HCT116 (cell line): ENCODE measurements around the gene F7. TPM values are rescaled to one million over a fixed set of nuclear protein-coding genes. Genes with fewer than 3 reads are reported as not detected.

ENCODE experiments used
- ATAC-seq: fragments of 200-7000 bp; cut with Tn5 transposase; 2 replicates; pipeline ENCODE4 v1.9.1; 2020; ENCODE audit warnings: mild to moderate bottlenecking, moderate library complexity
- BruUV-seq: library from RNA; stranded (reverse); fragments of 400-500 nt; replicated peaks from 2 replicates; lab custom pipeline; 2021; lab: Mats Ljungman, UMichigan
- CTCF ChIA-PET: fragments of 300-600 bp; sonication (Branson Sonifier 250); formaldehyde crosslinking; loops from one replicate; lab custom pipeline; 2021; ENCODE audit warnings: antibody characterized with exemption; lab: Charles Lee
- POLR2A ChIA-PET: fragments of 300-600, 350-600 bp; sonication (Branson Sonifier 250); formaldehyde crosslinking; loops from one replicate; lab custom pipeline; 2021; ENCODE audit warnings: antibody characterized with exemption; lab: Charles Lee
- RAD21 ChIA-PET, 2 experiments: fragments of 300-600 bp; sonication (Branson Sonifier 250); formaldehyde crosslinking; loops; one replicate each; lab custom pipeline; 2023; ENCODE audit warnings: low total read pairs in 2 of 2; ENCODE audit not compliant: uncharacterized antibody in 2 of 2, unreplicated experiment in 2 of 2, low non-redundant PET in 1 of 2; lab: Charles Lee
- DNase-seq: peaks from one replicate; pipeline ENCODE4 v3.0.0-alpha.2; 2010; ENCODE audit warnings: low read depth, low spot score
- H2AFZ ChIP-seq: fragments of 200-600 bp; shearing (Covaris generic), sonication (generic); 2 replicates; pipeline ENCODE4 v1.6.1; 2017; ENCODE audit warnings: low read depth, mixed run types, mixed read lengths, antibody characterized with exemption, low read length; ENCODE audit not compliant: poor library complexity, severe bottlenecking
- H3K27ac ChIP-seq: 2 replicates; pipeline ENCODE4 v1.5.1; 2012; ENCODE audit warnings: low read depth, low read length
- H3K27me3 ChIP-seq: fragments of 200-600 bp; sonication (generic); 2 replicates; pipeline ENCODE4 v1.6.1; 2016; ENCODE audit warnings: mixed run types, low read length, mixed read lengths; ENCODE audit not compliant: insufficient read depth
- H3K36me3 ChIP-seq, 2 experiments: fragments of 200-500 bp in 1 of 2; fragments of 200-600 bp in 1 of 2; sonication (Bioruptor generic) in 1 of 2; sonication (generic) in 1 of 2; 2 replicates each; pipeline versions ENCODE4 v1.5.1 to v1.6.1; 2014 to 2016; ENCODE audit warnings: low read length in 2 of 2, inconsistent platforms in 1 of 2, mixed read lengths in 1 of 2, mixed run types in 1 of 2; ENCODE audit not compliant: insufficient read depth in 2 of 2, control insufficient read depth in 1 of 2
- H3K4me1 ChIP-seq, 2 experiments: fragments of 200-600 bp in 1 of 2; sonication (generic) in 1 of 2; 2 replicates each; pipeline versions ENCODE4 v1.5.1 to v1.6.1; 2012 to 2017; ENCODE audit warnings: low read length in 2 of 2, inconsistent platforms in 1 of 2, mild to moderate bottlenecking in 1 of 2, mixed read lengths in 1 of 2, mixed run types in 1 of 2, moderate library complexity in 1 of 2; ENCODE audit not compliant: insufficient read depth in 2 of 2, control insufficient read depth in 1 of 2
- H3K4me2 ChIP-seq: fragments of 200-600 bp; sonication (generic); 2 replicates; pipeline ENCODE4 v1.6.1; 2017; ENCODE audit warnings: mixed run types, low read length, mixed read lengths
- H3K4me3 ChIP-seq, 2 experiments: fragments of 200-600 bp in 1 of 2; sonication (generic) in 1 of 2; replicated peaks in 1 of 2; 2 replicates each; pipeline ENCODE4 v1.5.1; 2011 to 2016; ENCODE audit warnings: low read length in 2 of 2, control low read depth in 1 of 2, low read depth in 1 of 2, mild to moderate bottlenecking in 1 of 2, mixed read lengths in 1 of 2, mixed run types in 1 of 2
- H3K79me2 ChIP-seq: fragments of 200-600 bp; sonication (generic); 2 replicates; pipeline ENCODE4 v1.6.1; 2017; ENCODE audit warnings: mild to moderate bottlenecking, mixed run types, low read length, moderate library complexity, mixed read lengths; ENCODE audit not compliant: insufficient read depth
- H3K9ac ChIP-seq: fragments of 200-600 bp; sonication (generic); 2 replicates; pipeline ENCODE4 v1.6.1; 2016; ENCODE audit warnings: low read length, mixed read lengths
- H3K9me2 ChIP-seq: fragments of 200-600 bp; sonication (generic), shearing (Covaris generic); 2 replicates; pipeline ENCODE4 v1.6.1; 2017; ENCODE audit warnings: mixed run types, mild to moderate bottlenecking, moderate library complexity; ENCODE audit not compliant: insufficient read depth
- H3K9me3 ChIP-seq, 2 experiments: fragments of 200-500 bp in 1 of 2; fragments of 200-600 bp in 1 of 2; sonication (Bioruptor generic) in 1 of 2; sonication (generic) in 1 of 2; 2 replicates each; pipeline ENCODE4 v1.6.1; 2014 to 2017; ENCODE audit warnings: low read length in 2 of 2, mixed read lengths in 2 of 2, inconsistent platforms in 1 of 2, low read depth in 1 of 2, mild to moderate bottlenecking in 1 of 2, mixed run types in 1 of 2, moderate library complexity in 1 of 2; ENCODE audit not compliant: control insufficient read depth in 1 of 2, insufficient read depth in 1 of 2
- H4K20me1 ChIP-seq: fragments of 200-600 bp; sonication (generic), shearing (Covaris generic); 2 replicates; pipeline ENCODE4 v1.6.1; 2017; ENCODE audit warnings: mixed run types, mild to moderate bottlenecking, moderate library complexity; ENCODE audit not compliant: insufficient read depth
- CBX3 ChIP-seq: IDR thresholded peaks from 2 replicates; pipeline ENCODE4 v1.6.1; 2012; ENCODE audit warnings: low read depth
- EGR1 ChIP-seq: IDR thresholded peaks from 2 replicates; pipeline ENCODE4 v1.6.1; 2012; ENCODE audit warnings: low read depth
- ELF1 ChIP-seq: IDR thresholded peaks from 2 replicates; pipeline ENCODE4 v1.6.1; 2012; ENCODE audit warnings: low read depth, borderline replicate concordance
- EZH2 ChIP-seq: fragments of 200-600 bp; sonication (generic); IDR thresholded peaks from 2 replicates; pipeline ENCODE4 v1.6.1; 2017; ENCODE audit warnings: antibody characterized with exemption, mixed run types
- EZH2phosphoT487 ChIP-seq: fragments of 200-600 bp; IDR thresholded peaks from 2 replicates; pipeline ENCODE4 v1.6.1; 2018; ENCODE audit warnings: antibody characterized with exemption, borderline replicate concordance
- FOSL1 ChIP-seq: IDR thresholded peaks from 2 replicates; pipeline ENCODE4 v1.6.1; 2012; ENCODE audit warnings: low read depth
- JUND ChIP-seq: IDR thresholded peaks from 2 replicates; pipeline ENCODE4 v1.6.1; 2012
- RAD21 ChIP-seq: IDR thresholded peaks from 2 replicates; pipeline ENCODE4 v1.6.1; 2012; ENCODE audit warnings: low read depth, mild to moderate bottlenecking
- SIN3A ChIP-seq: IDR thresholded peaks from 2 replicates; pipeline ENCODE4 v1.6.1; 2012; ENCODE audit warnings: low read depth
- SP1 ChIP-seq: IDR thresholded peaks from 2 replicates; pipeline ENCODE4 v1.6.1; 2012; ENCODE audit warnings: low read depth
- TCF7L2 ChIP-seq: IDR thresholded peaks from 2 replicates; pipeline ENCODE4 v1.7.0; 2011; ENCODE audit warnings: borderline replicate concordance, inconsistent platforms; ENCODE audit not compliant: insufficient read depth, insufficient read length; ENCODE audit errors: extremely low read depth
- YY1 ChIP-seq: IDR thresholded peaks from 2 replicates; pipeline ENCODE4 v1.6.1; 2011; ENCODE audit warnings: low read length, low read depth, moderate library complexity, mild to moderate bottlenecking; ENCODE audit not compliant: insufficient replicate concordance; ENCODE audit errors: extremely low read depth
- ZFX ChIP-seq: fragments of 450-650 bp; IDR thresholded peaks from 2 replicates; pipeline ENCODE4 v1.6.1; 2017
- ZNF274 ChIP-seq: fragments of 200-500 bp; sonication (Bioruptor generic); IDR thresholded peaks from 2 replicates; pipeline ENCODE4 v1.6.1; 2014; ENCODE audit warnings: mild to moderate bottlenecking, low read depth, low read length, inconsistent platforms
- intact Hi-C: fragments of 100-400 bp; cut with micrococcal nuclease; formaldehyde crosslinking; loops from 2 replicates; pipeline ENCODE4 v1.10.0; 2022
- total RNA-seq: library from RNA; stranded (reverse); gene quantifications from one replicate; pipeline ENCODE4 v1.2.1, GENCODE V29; 2021; ENCODE audit not compliant: unreplicated experiment
- TF ChIP-seq, protein P1 (sequence below): IDR thresholded peaks from 2 replicates; pipeline ENCODE4 v1.6.1; 2011; ENCODE audit warnings: mild to moderate bottlenecking, low read length, moderate library complexity; ENCODE audit not compliant: insufficient replicate concordance; ENCODE audit errors: extremely low read depth
- TF ChIP-seq, protein P2 (sequence below): IDR thresholded peaks from 2 replicates; pipeline ENCODE4 v1.6.1; 2012
- TF ChIP-seq, protein P3 (sequence below): IDR thresholded peaks from 2 replicates; pipeline ENCODE4 v1.6.1; 2012; ENCODE audit warnings: low read depth
- TF ChIP-seq, protein P4 (sequence below), 3 experiments: fragments of 200-600 bp in 1 of 3; sonication (generic) in 1 of 3; IDR thresholded peaks in 2 of 3; conservative IDR thresholded peaks in 1 of 3; 2 replicates each; pipeline ENCODE4 v1.5.1; 2012 to 2017; ENCODE audit warnings: low read depth in 2 of 3, low read length in 2 of 3, antibody characterized with exemption in 1 of 3, borderline replicate concordance in 1 of 3, control low read depth in 1 of 3, mild to moderate bottlenecking in 1 of 3, mixed read lengths in 1 of 3, mixed run types in 1 of 3, moderate library complexity in 1 of 3; ENCODE audit not compliant: insufficient read depth in 1 of 3

The F7 gene
- total RNA-seq, 1 experiment from 2014 or later = not detected

DNA sequence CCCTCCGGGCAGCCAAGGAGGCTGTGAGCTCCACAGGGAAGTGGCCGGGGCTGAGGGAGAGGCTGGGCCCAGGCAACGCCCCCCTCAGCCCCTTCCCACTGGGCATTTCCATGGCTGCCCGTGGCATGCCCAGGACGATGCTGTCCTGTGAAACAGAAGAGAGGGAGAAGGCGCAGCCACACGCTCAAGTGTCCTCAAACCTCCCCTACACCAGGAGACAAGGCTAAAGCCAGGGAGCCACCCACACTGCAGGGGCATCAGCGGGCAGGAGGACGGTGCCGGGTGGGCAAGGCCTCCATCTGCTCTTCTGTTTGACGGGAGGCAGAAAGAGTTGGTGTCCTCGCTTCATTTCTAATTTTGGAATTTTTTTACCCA is 38.7 kb downstream of the F7 start:
- Histone ChIP-seq H3K9me3 (no peaks in the 10 kb centered on the region), H3K9ac (no peak overlapping the region), H3K4me2 (no peak overlapping the region), H3K4me3 (no peak overlapping the region), H3K79me2 (no peaks in the 10 kb centered on the region), H3K9me2 (no peaks in the 10 kb centered on the region), H3K27me3 (no peaks in the 10 kb centered on the region), H3K4me1 (no peaks in the 10 kb centered on the region), H3K27ac (no peak overlapping the region), H2AFZ (no peak overlapping the region), H3K36me3 (no peaks in the 10 kb centered on the region), H4K20me1 (no peaks in the 10 kb centered on the region)
- POLR2A ChIA-PET = no interaction called here
- RAD21 ChIA-PET = no interaction called here
- CTCF ChIA-PET = no interaction called here
- TF ChIP-seq EZH2phosphoT487 (no peak), TCF7L2 (no peak), SIN3A (no peak), CBX3 (no peak), ZFX (no peak), EZH2 (no peak), ELF1 (no peak), YY1 (no peak), ZNF274 (no peak), SP1 (no peak), RAD21 (no peak), FOSL1 (no peak), EGR1 (no peak), JUND (no peak)
- TF ChIP-seq, protein P1, sequence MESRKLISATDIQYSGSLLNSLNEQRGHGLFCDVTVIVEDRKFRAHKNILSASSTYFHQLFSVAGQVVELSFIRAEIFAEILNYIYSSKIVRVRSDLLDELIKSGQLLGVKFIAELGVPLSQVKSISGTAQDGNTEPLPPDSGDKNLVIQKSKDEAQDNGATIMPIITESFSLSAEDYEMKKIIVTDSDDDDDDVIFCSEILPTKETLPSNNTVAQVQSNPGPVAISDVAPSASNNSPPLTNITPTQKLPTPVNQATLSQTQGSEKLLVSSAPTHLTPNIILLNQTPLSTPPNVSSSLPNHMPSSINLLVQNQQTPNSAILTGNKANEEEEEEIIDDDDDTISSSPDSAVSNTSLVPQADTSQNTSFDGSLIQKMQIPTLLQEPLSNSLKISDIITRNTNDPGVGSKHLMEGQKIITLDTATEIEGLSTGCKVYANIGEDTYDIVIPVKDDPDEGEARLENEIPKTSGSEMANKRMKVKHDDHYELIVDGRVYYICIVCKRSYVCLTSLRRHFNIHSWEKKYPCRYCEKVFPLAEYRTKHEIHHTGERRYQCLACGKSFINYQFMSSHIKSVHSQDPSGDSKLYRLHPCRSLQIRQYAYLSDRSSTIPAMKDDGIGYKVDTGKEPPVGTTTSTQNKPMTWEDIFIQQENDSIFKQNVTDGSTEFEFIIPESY = no peak
- TF ChIP-seq, protein P2, sequence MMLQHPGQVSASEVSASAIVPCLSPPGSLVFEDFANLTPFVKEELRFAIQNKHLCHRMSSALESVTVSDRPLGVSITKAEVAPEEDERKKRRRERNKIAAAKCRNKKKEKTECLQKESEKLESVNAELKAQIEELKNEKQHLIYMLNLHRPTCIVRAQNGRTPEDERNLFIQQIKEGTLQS = no peak
- TF ChIP-seq, protein P3, sequence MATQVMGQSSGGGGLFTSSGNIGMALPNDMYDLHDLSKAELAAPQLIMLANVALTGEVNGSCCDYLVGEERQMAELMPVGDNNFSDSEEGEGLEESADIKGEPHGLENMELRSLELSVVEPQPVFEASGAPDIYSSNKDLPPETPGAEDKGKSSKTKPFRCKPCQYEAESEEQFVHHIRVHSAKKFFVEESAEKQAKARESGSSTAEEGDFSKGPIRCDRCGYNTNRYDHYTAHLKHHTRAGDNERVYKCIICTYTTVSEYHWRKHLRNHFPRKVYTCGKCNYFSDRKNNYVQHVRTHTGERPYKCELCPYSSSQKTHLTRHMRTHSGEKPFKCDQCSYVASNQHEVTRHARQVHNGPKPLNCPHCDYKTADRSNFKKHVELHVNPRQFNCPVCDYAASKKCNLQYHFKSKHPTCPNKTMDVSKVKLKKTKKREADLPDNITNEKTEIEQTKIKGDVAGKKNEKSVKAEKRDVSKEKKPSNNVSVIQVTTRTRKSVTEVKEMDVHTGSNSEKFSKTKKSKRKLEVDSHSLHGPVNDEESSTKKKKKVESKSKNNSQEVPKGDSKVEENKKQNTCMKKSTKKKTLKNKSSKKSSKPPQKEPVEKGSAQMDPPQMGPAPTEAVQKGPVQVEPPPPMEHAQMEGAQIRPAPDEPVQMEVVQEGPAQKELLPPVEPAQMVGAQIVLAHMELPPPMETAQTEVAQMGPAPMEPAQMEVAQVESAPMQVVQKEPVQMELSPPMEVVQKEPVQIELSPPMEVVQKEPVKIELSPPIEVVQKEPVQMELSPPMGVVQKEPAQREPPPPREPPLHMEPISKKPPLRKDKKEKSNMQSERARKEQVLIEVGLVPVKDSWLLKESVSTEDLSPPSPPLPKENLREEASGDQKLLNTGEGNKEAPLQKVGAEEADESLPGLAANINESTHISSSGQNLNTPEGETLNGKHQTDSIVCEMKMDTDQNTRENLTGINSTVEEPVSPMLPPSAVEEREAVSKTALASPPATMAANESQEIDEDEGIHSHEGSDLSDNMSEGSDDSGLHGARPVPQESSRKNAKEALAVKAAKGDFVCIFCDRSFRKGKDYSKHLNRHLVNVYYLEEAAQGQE = no peak
- TF ChIP-seq, protein P4, sequence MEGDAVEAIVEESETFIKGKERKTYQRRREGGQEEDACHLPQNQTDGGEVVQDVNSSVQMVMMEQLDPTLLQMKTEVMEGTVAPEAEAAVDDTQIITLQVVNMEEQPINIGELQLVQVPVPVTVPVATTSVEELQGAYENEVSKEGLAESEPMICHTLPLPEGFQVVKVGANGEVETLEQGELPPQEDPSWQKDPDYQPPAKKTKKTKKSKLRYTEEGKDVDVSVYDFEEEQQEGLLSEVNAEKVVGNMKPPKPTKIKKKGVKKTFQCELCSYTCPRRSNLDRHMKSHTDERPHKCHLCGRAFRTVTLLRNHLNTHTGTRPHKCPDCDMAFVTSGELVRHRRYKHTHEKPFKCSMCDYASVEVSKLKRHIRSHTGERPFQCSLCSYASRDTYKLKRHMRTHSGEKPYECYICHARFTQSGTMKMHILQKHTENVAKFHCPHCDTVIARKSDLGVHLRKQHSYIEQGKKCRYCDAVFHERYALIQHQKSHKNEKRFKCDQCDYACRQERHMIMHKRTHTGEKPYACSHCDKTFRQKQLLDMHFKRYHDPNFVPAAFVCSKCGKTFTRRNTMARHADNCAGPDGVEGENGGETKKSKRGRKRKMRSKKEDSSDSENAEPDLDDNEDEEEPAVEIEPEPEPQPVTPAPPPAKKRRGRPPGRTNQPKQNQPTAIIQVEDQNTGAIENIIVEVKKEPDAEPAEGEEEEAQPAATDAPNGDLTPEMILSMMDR (IDR thresholded peaks at IDR 0.05 in 2 of 3, conservative IDR thresholded peaks at IDR 0.05 in 1 of 3; ENCODE audit: borderline replicate concordance in 1 of 3, insufficient read depth in 1 of 3, low read depth in 2 of 3, low read length in 2 of 3) = no peak
- ATAC-seq (no peak), DNase-seq (no peak)
- BruUV-seq = no TSS peak
- intact Hi-C loops = no loop called here
